ENCODE results near the gene ZSCAN22. TPM values are rescaled to one million over a fixed set of nuclear protein-coding genes. Genes with fewer than 3 reads are reported as not detected.

Gene ZSCAN22
- total and polyA plus RNA-seq, 2 of the 13 experiments (the other 11 are each of a cell fraction or from before 2014, with no cell fraction given) = 2.5 to 3.5 TPM

GRCh38 chr19:58346961-58347929 is 20.5 kb downstream of the ZSCAN22 start:
- ATAC-seq (no peak), DNase-seq (ENCODE audit: low spot score) (no peak), FAIRE-seq (no peak)
- in situ Hi-C loops (cut with HindIII; ENCODE audit: extremely low pct_ligation_motif_present, low pct_unique_long_range_greater_than_20kb) = no loop called here
- no peak overlapping the region for H2AFZ ChIP-seq (ENCODE audit: low read length)
- H3K27me3 ChIP-seq (ENCODE audit: control insufficient read depth in 1 of 2, insufficient read depth in 2 of 2, low read length in 2 of 2) = no peaks in the 10 kb centered on the region
- no peaks in the 10 kb centered on the region for H3K9me3 ChIP-seq (ENCODE audit: low read length)
- TF ChIP-seq ZNF670 (CRISPR knock-in tag; IDR thresholded peaks at IDR 0.05; ENCODE audit: borderline replicate concordance) = no peak
- no peak for TF ChIP-seq ZBTB25 (CRISPR knock-in tag; IDR thresholded peaks at IDR 0.05)
- no peak for TF ChIP-seq ZNF136 (CRISPR knock-in tag; IDR thresholded peaks at IDR 0.05; ENCODE audit: low read depth)
- peak; percentile 43; the same call in 1 of the 2 replicates for TF ChIP-seq RBFOX2 (IDR thresholded peaks at IDR 0.05; ENCODE audit: low read depth, low read length)
- TF ChIP-seq ZNF746 (CRISPR knock-in tag; IDR thresholded peaks at IDR 0.05) = no peak
- TF ChIP-seq NFKB2 (CRISPR knock-in tag; IDR thresholded peaks at IDR 0.05; ENCODE audit: borderline replicate concordance) = no peak
- TF ChIP-seq AGO2 (optimal IDR thresholded peaks at IDR 0.05; ENCODE audit: low read depth, low read length) = peak; percentile 63
- TF ChIP-seq, protein P1, sequence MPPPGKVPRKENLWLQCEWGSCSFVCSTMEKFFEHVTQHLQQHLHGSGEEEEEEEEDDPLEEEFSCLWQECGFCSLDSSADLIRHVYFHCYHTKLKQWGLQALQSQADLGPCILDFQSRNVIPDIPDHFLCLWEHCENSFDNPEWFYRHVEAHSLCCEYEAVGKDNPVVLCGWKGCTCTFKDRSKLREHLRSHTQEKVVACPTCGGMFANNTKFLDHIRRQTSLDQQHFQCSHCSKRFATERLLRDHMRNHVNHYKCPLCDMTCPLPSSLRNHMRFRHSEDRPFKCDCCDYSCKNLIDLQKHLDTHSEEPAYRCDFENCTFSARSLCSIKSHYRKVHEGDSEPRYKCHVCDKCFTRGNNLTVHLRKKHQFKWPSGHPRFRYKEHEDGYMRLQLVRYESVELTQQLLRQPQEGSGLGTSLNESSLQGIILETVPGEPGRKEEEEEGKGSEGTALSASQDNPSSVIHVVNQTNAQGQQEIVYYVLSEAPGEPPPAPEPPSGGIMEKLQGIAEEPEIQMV (CRISPR knock-in tag; IDR thresholded peaks at IDR 0.05; ENCODE audit: low read depth) = no peak
- TF ChIP-seq ATF7-NPFF (CRISPR knock-in tag; IDR thresholded peaks at IDR 0.05; ENCODE audit: low read depth) = no peak
- TF ChIP-seq, protein P2, sequence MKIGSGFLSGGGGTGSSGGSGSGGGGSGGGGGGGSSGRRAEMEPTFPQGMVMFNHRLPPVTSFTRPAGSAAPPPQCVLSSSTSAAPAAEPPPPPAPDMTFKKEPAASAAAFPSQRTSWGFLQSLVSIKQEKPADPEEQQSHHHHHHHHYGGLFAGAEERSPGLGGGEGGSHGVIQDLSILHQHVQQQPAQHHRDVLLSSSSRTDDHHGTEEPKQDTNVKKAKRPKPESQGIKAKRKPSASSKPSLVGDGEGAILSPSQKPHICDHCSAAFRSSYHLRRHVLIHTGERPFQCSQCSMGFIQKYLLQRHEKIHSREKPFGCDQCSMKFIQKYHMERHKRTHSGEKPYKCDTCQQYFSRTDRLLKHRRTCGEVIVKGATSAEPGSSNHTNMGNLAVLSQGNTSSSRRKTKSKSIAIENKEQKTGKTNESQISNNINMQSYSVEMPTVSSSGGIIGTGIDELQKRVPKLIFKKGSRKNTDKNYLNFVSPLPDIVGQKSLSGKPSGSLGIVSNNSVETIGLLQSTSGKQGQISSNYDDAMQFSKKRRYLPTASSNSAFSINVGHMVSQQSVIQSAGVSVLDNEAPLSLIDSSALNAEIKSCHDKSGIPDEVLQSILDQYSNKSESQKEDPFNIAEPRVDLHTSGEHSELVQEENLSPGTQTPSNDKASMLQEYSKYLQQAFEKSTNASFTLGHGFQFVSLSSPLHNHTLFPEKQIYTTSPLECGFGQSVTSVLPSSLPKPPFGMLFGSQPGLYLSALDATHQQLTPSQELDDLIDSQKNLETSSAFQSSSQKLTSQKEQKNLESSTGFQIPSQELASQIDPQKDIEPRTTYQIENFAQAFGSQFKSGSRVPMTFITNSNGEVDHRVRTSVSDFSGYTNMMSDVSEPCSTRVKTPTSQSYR (CRISPR knock-in tag; IDR thresholded peaks at IDR 0.05; ENCODE audit: borderline replicate concordance) = no peak
- no peaks in the 10 kb centered on the region for H4K20me1 ChIP-seq (ENCODE audit: insufficient read depth, low read length)
- H3K4me1 ChIP-seq (ENCODE audit: insufficient read depth, low read length) = peaks cover 23% of the 10 kb centered on the region
- no peak overlapping the region for H3K4me3 ChIP-seq (replicated peaks in 1 of 3; ENCODE audit: insufficient read depth in 1 of 3, low read depth in 2 of 3, low read length in 3 of 3)
- BruUV-seq (replicated peaks) = no TSS peak
- H3K27ac ChIP-seq (ENCODE audit: extremely low read length, insufficient read depth, low read length) = no peak overlapping the region
- ChIA-PET POLR2A (interaction anchor here (2.1 kb wide), 1 partner anchor 15 kb away, joined by 8 read pairs; the partner anchor contains the start of gene ZNF497), CTCF (ENCODE audit: low intra/inter-chr PET ratio, low total read pairs) (no interaction called here)
- no peaks in the 10 kb centered on the region for H3K79me2 ChIP-seq (ENCODE audit: insufficient read depth, low read length)
- H3K36me3 ChIP-seq (replicated peaks in 1 of 2; ENCODE audit: control insufficient read depth in 1 of 2, insufficient read depth in 2 of 2, low read length in 2 of 2) = no peaks in the 10 kb centered on the region
- H3K4me2 ChIP-seq (ENCODE audit: low read depth, low read length) = no peak overlapping the region
- WGBS (ENCODE audit: low lambda C conversion rate) = 95% methylated on average over 55 of the region's 82 CpGs
- H3K9ac ChIP-seq (ENCODE audit: insufficient read depth, low read depth, low read length) = no peak overlapping the region
- intact Hi-C loops (cut with micrococcal nuclease; ENCODE audit: unreplicated experiment) = no loop called here
